ENCODE data around the gene ZBP1.

Gene ZBP1

GRCh38 chr20:57654998-57655808 is 35.0 kb upstream of the ZBP1 start:
- POLR2A ChIA-PET: no interaction called here
- no peak for TF ChIP-seq CTCF (IDR thresholded peaks at IDR 0.05; ENCODE audit: control extremely low read depth, extremely low read depth, low read depth, missing control alignments)
- CTCF ChIA-PET: interaction anchor here (0.8 to 6.1 kb wide), 16 partner anchors 10 to 527 kb away, joined by 3 to 47 read pairs (median 4); no protein-coding TSS in a partner anchor
- peak; percentile 23 for DNase-seq (ENCODE audit: extremely low spot score)

GRCh38 chr20:57654363-57654997 is 34.3 kb upstream of the ZBP1 start:
- peak; percentile 83 for TF ChIP-seq CTCF (IDR thresholded peaks at IDR 0.05; ENCODE audit: control extremely low read depth, extremely low read depth, low read depth, missing control alignments)
- ChIA-PET CTCF (interaction anchor here (0.7 to 6.1 kb wide), 32 partner anchors 9 to 556 kb away, joined by 3 to 47 read pairs (median 3); partner anchors contain the start of gene ZBP1), POLR2A (no interaction called here)
- DNase-seq (ENCODE audit: extremely low spot score): peak; percentile 89

GRCh38 chr20:57653910-57654309 is 33.7 kb upstream of the ZBP1 start:
- CTCF ChIA-PET: interaction anchor here (0.6 to 6.1 kb wide), 32 partner anchors 9 to 557 kb away, joined by 3 to 47 read pairs (median 3); partner anchors contain the start of gene ZBP1
- DNase-seq (ENCODE audit: extremely low spot score): peak; percentile 21
- no peak for TF ChIP-seq CTCF (IDR thresholded peaks at IDR 0.05; ENCODE audit: control extremely low read depth, extremely low read depth, low read depth, missing control alignments)
- POLR2A ChIA-PET: no interaction called here

- CTCF ChIA-PET: interaction anchor here (0.6 to 6.1 kb wide), 30 partner anchors 8 to 557 kb away, joined by 3 to 47 read pairs (median 3); partner anchors contain the start of gene ZBP1
- POLR2A ChIA-PET: no interaction called here
These were observed 33.3 kb upstream of the ZBP1 start for GRCh38 chr20:57653546-57653900.

GRCh38 chr20:57652606-57653545 is 32.6 kb upstream of the ZBP1 start:
- CTCF ChIA-PET: interaction anchor here (1.2 to 6.1 kb wide), 13 partner anchors 8 to 558 kb away, joined by 3 to 47 read pairs (median 5); no protein-coding TSS in a partner anchor

More at GRCh38 chr20:57653546-57653900, 33.3 kb upstream of the ZBP1 start:
- no peak for TF ChIP-seq CTCF (IDR thresholded peaks at IDR 0.05; ENCODE audit: control extremely low read depth, extremely low read depth, low read depth, missing control alignments)
- DNase-seq (ENCODE audit: extremely low spot score): peak; percentile 17

More at GRCh38 chr20:57652606-57653545, 32.6 kb upstream of the ZBP1 start:
- DNase-seq (ENCODE audit: extremely low spot score): peak; percentile 24
- POLR2A ChIA-PET: no interaction called here
- no peak for TF ChIP-seq CTCF (IDR thresholded peaks at IDR 0.05; ENCODE audit: control extremely low read depth, extremely low read depth, low read depth, missing control alignments)

Data from GM10248 (cell line).